CD14-positive monocyte (primary cell): Measurements from ENCODE around the gene MPDZ. TPM values are rescaled to one million over a fixed set of nuclear protein-coding genes. Genes with fewer than 3 reads are reported as not detected.

Source experiments
- DNase-seq, 3 donors: peaks; one replicate each; pipeline ENCODE4 v3.0.0-alpha.2; 2011 to 2022
- H2AFZ ChIP-seq: 2 replicates; pipeline ENCODE4 v1.6.0; 2012; ENCODE audit warnings: mild to moderate bottlenecking, low read depth, low read length, inconsistent platforms; ENCODE audit not compliant: insufficient read depth, poor library complexity, severe bottlenecking
- H3K27ac ChIP-seq, 2 donors: 1 replicate in 1 of 2; 2 replicates in 1 of 2; pipeline ENCODE4 v1.5.1; 2012 to 2013; ENCODE audit warnings: low read length in 2 of 2, control low read depth in 1 of 2, inconsistent platforms in 1 of 2, low read depth in 1 of 2, mild to moderate bottlenecking in 1 of 2
- H3K27me3 ChIP-seq, 2 donors: one replicate each; pipeline versions ENCODE4 v1.6.0 to v1.6.1; 2011 to 2013; ENCODE audit warnings: low read length in 2 of 2; ENCODE audit not compliant: control insufficient read depth in 2 of 2, insufficient read depth in 2 of 2
- H3K36me3 ChIP-seq, 2 donors: replicated peaks in 1 of 2; 1 replicate in 1 of 2; 2 replicates in 1 of 2; pipeline versions ENCODE4 v1.5.1 to v1.6.1; 2012 to 2013; ENCODE audit warnings: low read length in 2 of 2, control low read depth in 1 of 2, inconsistent platforms in 1 of 2, mild to moderate bottlenecking in 1 of 2; ENCODE audit not compliant: insufficient read depth in 2 of 2, control insufficient read depth in 1 of 2
- H3K4me1 ChIP-seq, 2 donors: 1 replicate in 1 of 2; 2 replicates in 1 of 2; pipeline versions ENCODE4 v1.5.1 to v1.6.1; 2012 to 2013; ENCODE audit warnings: low read length in 2 of 2, control low read depth in 1 of 2, inconsistent platforms in 1 of 2, mild to moderate bottlenecking in 1 of 2, moderate library complexity in 1 of 2; ENCODE audit not compliant: insufficient read depth in 2 of 2, control insufficient read depth in 1 of 2
- H3K4me2 ChIP-seq: replicated peaks from 2 replicates; pipeline ENCODE3; 2012; ENCODE audit warnings: low read length, moderate library complexity, mild to moderate bottlenecking; ENCODE audit not compliant: poor library complexity, severe bottlenecking; ENCODE audit errors: extremely low read depth
- H3K4me3 ChIP-seq, 3 experiments: fragments of 200-600 bp in 1 of 3; sonication (generic) in 1 of 3; replicated peaks in 1 of 3; 1 replicate in 2 of 3; 2 replicates in 1 of 3; pipeline ENCODE4 v1.5.1; 2011 to 2013; ENCODE audit warnings: low read length in 3 of 3, mild to moderate bottlenecking in 3 of 3, control low read depth in 2 of 3, low read depth in 2 of 3, inconsistent platforms in 1 of 3, moderate library complexity in 1 of 3
- H3K79me2 ChIP-seq: 2 replicates; pipeline ENCODE4 v1.6.0; 2012; ENCODE audit warnings: mild to moderate bottlenecking, control low read depth, inconsistent platforms, low read length, moderate library complexity; ENCODE audit not compliant: insufficient read depth
- H3K9ac ChIP-seq: 2 replicates; pipeline ENCODE4 v1.6.0; 2017; ENCODE audit warnings: low read length, mild to moderate bottlenecking; ENCODE audit not compliant: insufficient read depth, poor library complexity, severe bottlenecking
- H3K9me3 ChIP-seq, 2 donors: replicated peaks in 1 of 2; 1 replicate in 1 of 2; 2 replicates in 1 of 2; pipeline versions ENCODE4 v1.5.1 to v1.6.1; 2012 to 2013; ENCODE audit warnings: low read length in 2 of 2, control low read depth in 1 of 2; ENCODE audit not compliant: control insufficient read depth in 1 of 2, insufficient read depth in 1 of 2
- H4K20me1 ChIP-seq: 2 replicates; pipeline ENCODE4 v1.6.0; 2012; ENCODE audit warnings: mild to moderate bottlenecking, low read length, control low read depth, moderate library complexity; ENCODE audit not compliant: insufficient read depth
- H3K27ac Mint-ChIP-seq, 7 donors: one replicate each; pipeline ENCODE4 v1.8.0; 2020; ENCODE audit warnings: mild to moderate bottlenecking in 7 of 7, mixed read lengths in 7 of 7, moderate library complexity in 6 of 7, inconsistent platforms in 2 of 7
- H3K27me3 Mint-ChIP-seq, 3 donors: one replicate each; pipeline ENCODE4 v1.8.0; 2021 to 2022; ENCODE audit warnings: low read depth in 3 of 3, mild to moderate bottlenecking in 3 of 3, mixed read lengths in 3 of 3, moderate library complexity in 3 of 3, inconsistent platforms in 1 of 3
- H3K36me3 Mint-ChIP-seq, 2 donors: one replicate each; pipeline ENCODE4 v1.8.0; 2020; ENCODE audit warnings: mixed read lengths in 2 of 2, inconsistent platforms in 1 of 2, mild to moderate bottlenecking in 1 of 2
- H3K4me1 Mint-ChIP-seq: one replicate; pipeline ENCODE4 v1.8.0; 2020; ENCODE audit warnings: mild to moderate bottlenecking, mixed read lengths
- H3K4me3 Mint-ChIP-seq, 2 donors: one replicate each; pipeline ENCODE4 v1.8.0; 2020; ENCODE audit warnings: mild to moderate bottlenecking in 2 of 2, mixed read lengths in 2 of 2, moderate library complexity in 1 of 2
- H3K9me3 Mint-ChIP-seq, 7 donors: one replicate each; pipeline ENCODE4 v1.8.0; 2020 to 2022; ENCODE audit warnings: mixed read lengths in 7 of 7, mild to moderate bottlenecking in 6 of 7, moderate library complexity in 6 of 7, inconsistent platforms in 2 of 7
- CTCF ChIP-seq: fragments of 200-600 bp; IDR thresholded peaks from one replicate; pipeline ENCODE4 v1.8.0; 2022; ENCODE audit warnings: antibody characterized with exemption, mild to moderate bottlenecking
- WGBS: methylation state at CpG from one replicate; pipeline ENCODE4 v1.1.5; 2013; ENCODE audit warnings: missing lambda C conversion rate; ENCODE audit not compliant: insufficient coverage; 5-methylcytosine and 5-hydroxymethylcytosine counted together
- intact Hi-C, 2 donors: fragments of 100-400 bp; cut with micrococcal nuclease; formaldehyde crosslinking; loops; one replicate each; pipeline versions ENCODE4 v1.15.0 to v1.15.1; 2023
- polyA plus RNA-seq, 3 donors: library from polyadenylated mRNA; depleted of rRNA in 1 of 3; unstranded in 2 of 3; stranded (reverse) in 1 of 3; fragments of 300-500 nt in 2 of 3; fragments of >200 nt in 1 of 3; fragmentation: Illumina TruSeq in 2 of 3; gene quantifications; 1 replicate in 2 of 3; 2 replicates in 1 of 3; pipeline ENCODE4 v1.2.3, GENCODE V29; 2012 to 2021

Gene MPDZ
- polyA plus RNA-seq, 3 donors = not detected

- peaks cover 0 to 11% (median 3%) of the 10 kb centered on the region in 7 donors for H3K9me3 Mint-ChIP-seq
- H3K27ac ChIP-seq = no peak overlapping the region
- intact Hi-C loops = no loop called here
- H3K4me3 Mint-ChIP-seq = no peak overlapping the region
- no CpG with 5 or more reads among the region's 1 CpG for WGBS
- no peaks in the 10 kb centered on the region for H3K27me3 ChIP-seq
- no peaks in the 10 kb centered on the region for H4K20me1 ChIP-seq
- H3K4me1 ChIP-seq = no peaks in the 10 kb centered on the region
- no peak overlapping the region for H3K4me3 ChIP-seq
- no peak overlapping the region for H2AFZ ChIP-seq
- no peak overlapping the region for H3K4me2 ChIP-seq
- peaks cover 0 to 3% (median 2%) of the 10 kb centered on the region in 3 donors for H3K27me3 Mint-ChIP-seq
- no peak for DNase-seq
- no peak overlapping the region for H3K9ac ChIP-seq
- no peaks in the 10 kb centered on the region for H3K79me2 ChIP-seq
- no peaks in the 10 kb centered on the region for H3K36me3 Mint-ChIP-seq
- no peaks in the 10 kb centered on the region for H3K36me3 ChIP-seq
- H3K27ac Mint-ChIP-seq = no peak overlapping the region
- no peaks in the 10 kb centered on the region for H3K4me1 Mint-ChIP-seq
- no peaks in the 10 kb centered on the region for H3K9me3 ChIP-seq
- TF ChIP-seq CTCF = no peak
Observed at GRCh38 chr9:13291718-13292117, 12.2 kb upstream of the MPDZ start.

GRCh38 chr9:13284011-13284410 is 4.5 kb upstream of the MPDZ start:
- H3K79me2 ChIP-seq = no peaks in the 10 kb centered on the region
- no peaks in the 10 kb centered on the region for H3K4me1 ChIP-seq
- H3K4me3 Mint-ChIP-seq = no peak overlapping the region
- peaks cover 8 to 21% (median 12%) of the 10 kb centered on the region in 3 donors for H3K27me3 Mint-ChIP-seq
- H3K36me3 ChIP-seq = no peaks in the 10 kb centered on the region
- H2AFZ ChIP-seq = no peak overlapping the region
- no peak for DNase-seq
- no peak for TF ChIP-seq CTCF
- no peaks in the 10 kb centered on the region for H3K4me1 Mint-ChIP-seq
- H3K4me3 ChIP-seq = no peak overlapping the region
- H3K9ac ChIP-seq = no peak overlapping the region
- H3K4me2 ChIP-seq = no peak overlapping the region
- H3K27me3 ChIP-seq = peaks cover 13 to 15% of the 10 kb centered on the region in 2 donors
- H3K9me3 ChIP-seq = no peaks in the 10 kb centered on the region
- no CpG with 5 or more reads among the region's 3 CpGs for whole genome bisulfite sequencing
- no peaks in the 10 kb centered on the region for H4K20me1 ChIP-seq
- H3K9me3 Mint-ChIP-seq = peaks cover 0 to 4% (median 2%) of the 10 kb centered on the region in 7 donors
- H3K36me3 Mint-ChIP-seq = no peaks in the 10 kb centered on the region
- intact Hi-C loops = no loop called here
- H3K27ac ChIP-seq = no peak overlapping the region
- H3K27ac Mint-ChIP-seq = no peak overlapping the region
